Keratinocyte (primary cell): Measurements from ENCODE around the gene GRIK2.

Source experiments
- EZH2 ChIP-seq: IDR thresholded peaks from one replicate; pipeline ENCODE4 v1.6.1; 2012; ENCODE audit warnings: inconsistent platforms, mild to moderate bottlenecking, low read length, moderate library complexity
- TF ChIP-seq, protein P1 (sequence below), 3 experiments: IDR thresholded peaks in 1 of 3; conservative IDR thresholded peaks in 1 of 3; optimal IDR thresholded peaks in 1 of 3; 2 replicates in 2 of 3; 3 replicates in 1 of 3; pipeline versions ENCODE3 to v1.5.1; 2011; ENCODE audit warnings: low read length in 3 of 3, mild to moderate bottlenecking in 3 of 3, moderate library complexity in 2 of 3, control low read depth in 1 of 3, inconsistent platforms in 1 of 3; ENCODE audit not compliant: insufficient read depth in 2 of 3; ENCODE audit errors: extremely low read depth in 1 of 3

DNA sequence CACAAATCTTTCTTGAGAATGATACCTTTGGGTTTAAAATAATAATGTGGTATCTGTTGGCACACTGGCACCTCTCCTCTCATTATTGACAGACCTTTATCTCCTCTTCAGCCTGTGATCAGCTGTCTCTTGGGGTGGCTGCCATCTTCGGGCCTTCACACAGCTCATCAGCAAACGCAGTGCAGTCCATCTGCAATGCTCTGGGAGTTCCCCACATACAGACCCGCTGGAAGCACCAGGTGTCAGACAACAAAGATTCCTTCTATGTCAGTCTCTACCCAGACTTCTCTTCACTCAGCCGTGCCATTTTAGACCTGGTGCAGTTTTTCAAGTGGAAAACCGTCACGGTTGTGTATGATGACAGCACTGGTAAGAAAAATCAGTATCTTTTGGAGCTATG is 232.8 kb downstream of the GRIK2 start:
- TF ChIP-seq, protein P1, sequence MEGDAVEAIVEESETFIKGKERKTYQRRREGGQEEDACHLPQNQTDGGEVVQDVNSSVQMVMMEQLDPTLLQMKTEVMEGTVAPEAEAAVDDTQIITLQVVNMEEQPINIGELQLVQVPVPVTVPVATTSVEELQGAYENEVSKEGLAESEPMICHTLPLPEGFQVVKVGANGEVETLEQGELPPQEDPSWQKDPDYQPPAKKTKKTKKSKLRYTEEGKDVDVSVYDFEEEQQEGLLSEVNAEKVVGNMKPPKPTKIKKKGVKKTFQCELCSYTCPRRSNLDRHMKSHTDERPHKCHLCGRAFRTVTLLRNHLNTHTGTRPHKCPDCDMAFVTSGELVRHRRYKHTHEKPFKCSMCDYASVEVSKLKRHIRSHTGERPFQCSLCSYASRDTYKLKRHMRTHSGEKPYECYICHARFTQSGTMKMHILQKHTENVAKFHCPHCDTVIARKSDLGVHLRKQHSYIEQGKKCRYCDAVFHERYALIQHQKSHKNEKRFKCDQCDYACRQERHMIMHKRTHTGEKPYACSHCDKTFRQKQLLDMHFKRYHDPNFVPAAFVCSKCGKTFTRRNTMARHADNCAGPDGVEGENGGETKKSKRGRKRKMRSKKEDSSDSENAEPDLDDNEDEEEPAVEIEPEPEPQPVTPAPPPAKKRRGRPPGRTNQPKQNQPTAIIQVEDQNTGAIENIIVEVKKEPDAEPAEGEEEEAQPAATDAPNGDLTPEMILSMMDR (optimal IDR thresholded peaks at IDR 0.05 in 1 of 3, IDR thresholded peaks at IDR 0.05 in 1 of 3, conservative IDR thresholded peaks at IDR 0.05 in 1 of 3; ENCODE audit: extremely low read depth in 1 of 3, insufficient read depth in 2 of 3, low read length in 3 of 3): no peak
- TF ChIP-seq EZH2: no peak
